GM12891 (cell line): Measurements from ENCODE around the gene TPSAB1.

Experiments used
- POLR2A ChIP-seq: IDR thresholded peaks from 2 replicates; pipeline ENCODE4 v1.6.1; 2011; ENCODE audit warnings: low read depth, low read length, control low read depth
- POLR2AphosphoS5 ChIP-seq: IDR thresholded peaks from 2 replicates; pipeline ENCODE4 v1.6.1; 2011; ENCODE audit warnings: low read depth, low read length, control low read depth

GRCh38 chr16:1218930-1219611, 21.4 kb upstream of the TPSAB1 start:
- TF ChIP-seq POLR2AphosphoS5 (no peak), POLR2A (no peak)
